Kasumi-1 (cell line): ENCODE data around the gene MICAL2.

Source experiments
- DNase-seq, 2 experiments: peaks; one replicate each; lab custom pipeline; 2025; lab: John Stamatoyannopoulos, UW

Gene MICAL2

DNA sequence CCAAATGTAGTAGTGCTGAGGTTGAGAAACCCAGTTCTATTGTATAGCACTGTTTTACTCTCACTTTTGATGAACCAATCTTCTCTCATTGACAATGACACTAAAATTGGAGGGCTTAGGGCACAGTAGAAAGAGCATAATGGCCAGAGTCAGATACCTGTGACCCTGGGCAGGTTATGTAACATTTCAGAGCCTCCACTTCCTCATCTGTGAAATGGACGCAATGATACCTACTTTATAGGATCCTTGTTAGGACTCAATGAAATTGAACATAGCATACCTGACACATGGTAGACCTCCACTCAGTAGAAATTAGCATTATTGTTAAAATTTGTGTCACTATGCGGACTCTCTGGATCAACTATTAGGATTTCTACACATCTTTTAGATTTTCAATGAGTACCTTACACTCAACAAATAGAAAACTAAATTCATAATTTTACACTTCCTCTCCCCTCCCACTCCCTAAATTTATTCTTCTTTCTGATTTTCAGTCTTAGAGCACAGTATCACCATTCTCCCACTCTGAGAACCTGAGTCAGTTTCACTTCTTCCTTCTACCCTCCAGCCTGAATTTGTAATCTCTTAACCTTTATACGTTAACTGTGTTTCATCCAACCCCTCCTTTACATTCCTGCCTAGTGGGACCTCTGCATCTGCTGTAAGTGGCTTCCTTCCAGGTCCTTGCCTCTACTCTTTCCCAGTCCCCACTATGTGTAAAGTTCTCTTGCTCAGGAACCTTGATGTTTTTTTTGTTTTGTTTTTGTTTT is 78.3 kb downstream of the MICAL2 start:
- no peak for DNase-seq

DNA sequence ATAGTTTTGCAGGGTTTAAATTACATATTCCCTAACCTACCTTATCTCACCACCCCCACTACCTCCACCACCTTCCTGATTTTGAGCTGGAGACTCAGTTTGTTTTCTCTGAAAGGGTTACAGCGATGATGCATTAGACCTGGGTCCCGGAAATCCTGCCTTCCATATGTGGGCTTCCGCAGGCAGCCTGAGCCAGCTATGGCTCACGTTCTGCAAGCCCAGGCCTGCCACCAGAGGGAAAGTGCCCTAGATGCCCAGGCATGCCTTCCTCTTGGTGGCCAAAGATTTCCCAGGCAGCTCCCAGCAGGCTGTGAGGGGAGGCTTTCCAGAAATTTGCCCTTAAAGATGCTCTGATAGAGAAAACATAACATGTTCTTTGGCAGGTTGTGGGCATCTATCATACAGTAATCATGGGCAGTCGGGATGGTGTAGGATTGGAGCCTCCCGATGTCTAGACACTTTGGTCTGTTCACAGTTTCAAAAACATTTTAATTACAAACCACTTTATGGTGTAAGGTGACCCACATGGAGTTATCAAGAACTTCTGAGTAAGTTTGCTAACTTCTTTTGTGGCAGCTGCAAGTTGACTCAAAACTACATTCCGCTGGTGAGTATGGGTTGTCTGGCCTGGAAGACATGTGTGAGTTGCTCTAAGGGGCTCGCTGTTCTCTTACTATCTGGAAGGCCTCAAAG is 79.3 kb downstream of the MICAL2 start:
- DNase-seq, result no peak

DNA sequence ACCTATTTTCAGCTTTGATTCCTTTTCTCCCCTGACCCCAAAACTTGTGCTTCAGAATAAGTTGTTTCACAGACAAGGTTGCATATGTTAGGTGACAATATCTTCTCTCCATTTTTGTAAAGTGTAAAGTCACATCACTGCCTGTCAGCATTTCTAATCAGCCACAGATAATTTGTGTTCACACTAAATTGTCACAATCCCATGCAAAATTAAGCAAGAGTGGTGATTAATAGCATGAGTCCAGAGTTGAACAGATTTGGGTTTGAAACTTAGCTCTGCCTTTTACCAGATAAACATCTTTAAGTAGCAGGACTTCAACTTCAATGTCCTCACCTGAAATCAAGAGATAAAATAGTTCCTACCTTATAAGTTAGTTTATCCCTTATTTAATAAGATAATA is 80.1 kb downstream of the MICAL2 start:
- DNase-seq, result no peak

DNA sequence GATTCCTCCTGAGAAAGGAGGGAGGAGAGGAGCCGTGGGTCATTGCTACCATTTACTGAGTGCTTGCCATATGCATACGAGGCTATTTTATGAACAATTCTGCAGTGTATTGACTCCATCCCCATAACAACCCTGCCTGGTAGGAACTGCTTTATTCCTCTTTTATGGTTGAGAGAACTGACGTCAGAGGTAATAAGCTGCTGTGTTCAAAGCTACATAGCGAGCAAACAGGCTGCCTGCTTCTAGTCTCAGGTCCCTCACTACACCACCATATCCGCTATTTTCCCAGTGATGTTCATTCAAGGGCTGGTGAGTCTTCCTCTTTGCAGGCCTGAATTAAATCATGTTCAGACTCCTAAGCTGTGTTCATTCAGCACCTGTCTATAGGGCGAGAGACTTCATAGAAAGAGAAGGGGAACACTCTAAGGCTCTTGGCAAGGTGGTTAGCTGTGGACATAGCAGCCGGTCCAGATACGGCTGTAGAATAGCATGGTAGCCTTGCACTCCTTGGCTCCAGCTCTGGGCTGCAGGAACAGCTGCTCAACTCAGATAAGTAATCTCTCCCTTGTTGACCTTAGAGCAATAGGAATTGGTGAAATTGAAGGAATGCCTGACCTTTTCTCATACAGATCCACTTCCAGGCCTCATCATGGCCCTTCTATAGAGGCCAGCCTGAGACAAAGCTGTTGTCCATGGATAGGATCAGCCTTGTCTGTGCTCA is 82.6 kb downstream of the MICAL2 start:
- no peak for DNase-seq

DNA sequence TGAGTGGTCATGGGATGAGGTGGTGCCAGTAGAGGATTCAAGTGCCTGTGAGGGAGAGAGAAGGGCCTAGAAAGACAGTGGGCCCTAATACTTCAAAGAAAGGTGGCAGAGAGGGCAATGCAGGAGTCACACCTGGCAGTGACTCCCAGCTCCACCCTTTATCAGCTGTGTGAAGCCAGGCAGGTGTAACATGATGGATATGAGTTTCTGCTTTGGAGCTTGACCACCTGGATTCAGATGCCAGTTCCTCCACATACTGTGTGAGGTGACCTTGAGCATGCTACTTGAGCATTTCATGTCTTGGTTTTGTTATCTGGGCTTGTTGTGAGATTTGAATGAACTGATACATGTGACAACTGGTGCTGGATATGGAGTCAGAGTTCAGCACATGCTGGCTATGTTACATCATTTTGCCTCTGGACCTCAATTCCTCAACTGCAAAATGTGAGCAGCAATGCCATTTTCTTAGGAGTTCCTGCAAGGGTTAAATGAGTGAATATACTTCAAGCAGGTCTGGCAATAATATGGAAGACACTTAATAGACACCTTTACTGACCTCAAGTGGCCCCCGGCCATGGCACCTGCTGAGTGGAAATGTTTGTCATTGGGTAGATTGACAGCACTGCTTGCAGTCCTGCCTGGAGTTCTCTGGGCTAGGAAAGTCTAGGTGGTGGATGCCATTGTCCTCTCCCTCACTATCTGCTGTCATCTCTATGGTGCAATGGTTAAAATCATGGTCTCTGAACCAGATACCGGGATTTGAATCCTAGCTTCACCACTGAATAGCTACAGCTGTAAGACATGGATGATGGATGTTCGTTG is 83.3 kb downstream of the MICAL2 start:
- DNase-seq, result no peak

DNA sequence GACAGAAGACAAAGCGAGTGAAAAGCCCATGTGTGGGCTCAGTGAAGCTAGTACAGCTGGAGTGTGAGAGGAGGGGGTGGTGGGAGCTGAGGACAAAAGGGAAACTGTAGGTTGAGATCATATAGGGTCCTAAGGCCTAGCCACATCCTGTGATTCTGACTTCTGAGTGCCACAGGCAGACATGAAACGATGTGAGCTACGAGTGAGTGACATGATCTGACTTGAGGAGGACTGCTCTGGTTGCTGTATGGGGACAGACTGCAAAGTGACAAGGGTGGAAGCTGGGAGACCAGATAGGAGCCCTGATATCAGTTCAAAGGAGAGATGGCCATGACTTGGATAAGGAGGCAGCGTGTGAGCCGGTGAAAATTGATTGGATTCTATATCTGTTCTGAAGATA is 85.4 kb downstream of the MICAL2 start:
- DNase-seq, result peak in 1 of 2 experiments; percentile 7

DNA sequence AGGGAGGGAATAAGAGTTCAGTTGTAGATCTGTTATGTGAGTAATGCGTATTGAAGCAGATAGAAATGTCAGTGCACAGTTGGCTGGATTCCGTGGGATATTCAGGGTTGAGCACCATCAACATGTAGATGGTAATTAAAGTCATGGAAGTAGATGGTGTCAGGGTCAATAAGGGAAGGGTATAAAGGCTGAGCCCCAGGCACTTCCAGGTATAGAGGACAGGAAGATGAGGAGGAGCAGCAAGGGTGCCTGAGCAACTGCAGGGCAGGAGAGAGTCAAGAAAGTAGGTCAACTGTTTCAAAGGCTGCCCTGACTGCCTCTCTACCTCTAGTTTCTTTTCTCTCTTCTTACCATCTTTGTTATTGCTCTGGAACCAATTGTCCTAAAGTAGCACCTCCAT is 85.9 kb downstream of the MICAL2 start:
- DNase-seq, result no peak

DNA sequence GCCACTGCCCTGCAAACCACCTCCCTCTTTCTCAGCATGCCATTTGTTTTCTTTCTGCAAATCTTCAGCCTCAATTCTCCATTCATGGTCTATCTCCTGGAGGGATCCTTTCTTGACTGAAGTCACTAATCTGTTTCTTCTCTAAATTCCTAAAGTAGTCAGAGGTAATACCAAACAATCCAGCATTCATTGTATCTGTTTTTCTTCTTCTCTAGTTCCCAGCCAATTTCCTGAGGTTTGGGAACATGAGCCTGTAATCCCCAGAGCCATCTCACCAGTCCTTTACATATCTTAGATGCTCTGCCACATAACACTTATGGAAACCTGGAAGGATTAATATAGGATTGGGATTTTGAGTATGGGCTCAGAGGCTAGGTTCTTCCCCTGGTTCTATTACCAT is 86.5 kb downstream of the MICAL2 start:
- DNase-seq, result no peak

DNA sequence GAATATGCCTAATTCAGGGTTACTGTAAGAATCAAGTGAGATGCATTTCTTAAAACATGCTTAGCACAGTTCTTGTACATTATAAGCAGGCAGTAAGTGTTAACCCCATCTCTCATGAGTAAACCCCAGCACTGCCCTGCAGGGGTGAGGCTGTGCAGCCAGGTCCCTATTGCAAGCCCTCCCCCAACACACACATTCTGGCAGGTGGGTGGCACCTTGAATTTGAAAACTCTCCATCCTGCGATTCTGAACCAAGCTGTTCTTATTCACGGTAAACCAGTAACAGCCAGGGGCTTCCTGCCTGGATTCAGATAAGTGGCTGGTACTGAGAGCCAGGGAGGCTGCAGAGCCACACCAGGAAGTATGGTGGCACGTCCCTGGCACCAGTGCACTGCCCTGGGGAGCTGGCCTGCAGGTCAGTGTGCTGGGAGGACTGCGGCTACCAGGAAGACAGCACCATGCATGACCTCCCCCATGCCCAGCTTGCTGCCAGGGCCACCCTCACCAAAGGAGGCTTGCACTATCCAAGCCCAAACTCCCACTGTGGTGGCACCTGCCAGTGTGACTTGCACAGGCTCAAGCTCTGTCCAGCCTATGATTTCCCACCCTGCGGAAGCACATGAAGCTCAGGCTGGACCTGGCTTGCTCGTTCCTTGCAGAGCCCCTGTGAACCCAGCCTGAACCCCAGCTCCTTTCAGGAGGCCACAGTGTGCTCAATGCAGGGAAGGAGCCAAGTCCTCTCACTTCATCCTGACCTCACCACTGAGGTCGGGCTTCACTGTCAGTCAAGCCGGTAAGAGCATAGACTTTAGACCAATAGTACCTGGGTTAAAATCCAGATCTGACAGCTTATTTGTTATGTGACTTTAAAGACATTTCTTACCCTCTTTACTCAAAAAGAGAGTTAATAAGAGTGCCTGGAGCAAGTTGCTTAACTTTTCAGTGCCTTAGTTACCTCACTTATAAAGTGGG is 88.1 kb downstream of the MICAL2 start:
- DNase-seq, result no peak

DNA sequence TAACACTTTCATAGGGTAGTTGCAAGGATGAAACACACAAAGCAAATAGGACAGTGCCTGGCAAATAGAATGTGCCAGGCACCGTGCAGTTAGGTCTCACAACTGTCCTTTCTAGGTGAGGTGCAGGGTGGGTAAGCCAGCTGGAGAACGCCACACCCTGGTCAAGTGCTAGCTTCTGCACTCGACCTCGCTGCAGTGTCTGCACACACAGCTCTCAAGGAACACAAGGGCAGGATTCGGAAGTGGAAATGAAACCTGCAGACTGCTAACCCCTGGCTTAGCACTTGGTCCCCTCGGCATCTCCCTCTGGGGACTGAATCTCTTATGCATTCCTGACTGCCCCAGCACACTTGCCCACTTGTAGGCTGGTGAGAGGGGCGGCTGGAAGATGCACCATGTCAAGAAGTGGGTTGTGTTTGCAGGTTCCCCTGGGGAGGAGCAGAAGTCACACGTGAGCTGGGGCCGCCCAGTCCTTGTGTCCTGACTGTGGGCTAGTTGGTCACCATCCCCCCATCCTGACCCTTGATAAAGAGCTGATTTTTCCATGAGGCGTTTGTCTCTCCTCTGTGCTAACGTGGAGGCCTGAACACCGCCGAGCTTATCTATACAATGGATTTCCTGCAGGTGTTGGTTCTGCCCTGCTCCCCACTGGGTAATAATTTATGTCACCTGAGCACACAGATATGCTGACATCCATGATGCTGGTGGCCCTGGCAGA is 89.0 kb downstream of the MICAL2 start:
- DNase-seq, result no peak

DNA sequence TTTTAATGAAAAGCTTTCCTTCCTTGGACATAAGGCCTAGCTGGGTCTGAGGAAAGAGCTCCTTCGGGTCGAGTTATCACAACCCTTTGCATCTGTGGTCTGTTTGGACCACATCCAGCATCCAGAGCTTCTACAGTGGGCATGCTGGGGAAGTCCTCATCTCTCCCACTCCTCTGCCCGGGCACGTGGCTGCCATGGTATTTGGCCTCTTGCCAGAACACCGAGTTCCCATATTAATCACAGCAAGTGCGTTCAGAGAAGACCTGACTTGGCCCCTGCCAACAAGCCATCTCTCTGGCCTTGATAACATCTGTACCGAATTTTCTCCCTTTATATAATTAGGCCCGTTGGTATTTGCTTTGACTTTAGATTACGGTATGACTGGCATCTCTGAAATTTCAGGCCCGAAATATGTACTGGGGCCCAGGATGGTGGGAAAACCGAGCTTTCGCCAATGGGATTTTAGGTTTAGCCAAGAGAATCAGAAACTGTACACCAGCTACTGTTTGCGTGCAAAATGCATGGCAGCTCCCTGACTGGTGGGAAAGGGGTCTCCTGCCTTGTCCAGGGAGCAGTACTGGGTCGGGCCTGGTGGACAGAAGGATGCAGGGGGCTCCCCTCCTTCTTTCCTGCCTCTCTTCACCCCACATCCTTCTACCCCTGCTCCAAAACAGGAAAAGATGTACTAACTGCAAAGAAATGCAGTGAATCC is 90.0 kb downstream of the MICAL2 start:
- DNase-seq, result no peak

DNA sequence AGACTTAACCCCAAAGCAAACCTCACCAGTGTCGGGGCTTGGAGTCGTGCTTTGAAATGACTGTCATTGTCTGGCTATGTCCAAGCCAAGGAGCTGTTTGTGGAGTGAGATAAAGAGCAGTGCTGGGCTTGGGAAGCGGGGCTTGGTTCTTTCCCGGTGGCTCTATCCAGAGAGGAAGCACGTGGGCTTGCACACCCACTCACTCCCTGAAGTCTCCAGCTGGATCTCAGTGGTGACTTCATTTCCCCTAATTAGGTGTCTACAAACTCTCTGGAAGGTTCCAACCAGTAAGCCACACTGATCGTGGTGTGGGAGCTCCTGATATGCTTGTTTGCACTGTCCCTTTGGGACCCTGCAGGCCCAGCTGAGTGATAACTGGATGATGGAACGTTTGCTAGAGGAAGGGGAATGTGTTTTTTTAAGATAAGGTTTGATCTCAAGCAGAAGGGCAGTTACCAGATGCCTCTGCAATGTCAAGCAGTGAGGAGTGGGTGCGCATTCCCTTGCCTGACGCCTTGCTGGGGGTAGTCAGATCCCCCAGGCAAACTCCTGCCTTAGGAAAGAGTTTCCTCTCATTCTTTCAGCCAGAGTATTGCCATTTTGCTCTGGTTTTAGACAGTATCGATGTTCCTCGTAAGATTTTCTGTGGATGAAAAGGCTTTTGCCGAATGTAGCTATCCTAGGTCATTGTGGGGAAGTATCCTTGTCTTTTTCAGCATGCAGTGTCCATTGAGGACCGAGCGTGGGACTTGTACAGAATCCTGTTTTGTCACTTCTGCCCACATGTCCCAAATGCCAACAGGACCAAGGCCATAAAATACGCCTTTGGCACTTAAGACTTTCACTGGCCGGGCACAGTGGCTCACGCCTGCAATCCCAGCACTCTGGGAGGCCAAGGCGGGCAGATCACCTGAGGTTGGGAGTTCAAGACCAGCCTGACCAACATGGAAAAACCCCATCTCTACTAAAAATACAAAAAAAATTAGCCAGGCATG is 90.9 kb downstream of the MICAL2 start:
- DNase-seq, result no peak

DNA sequence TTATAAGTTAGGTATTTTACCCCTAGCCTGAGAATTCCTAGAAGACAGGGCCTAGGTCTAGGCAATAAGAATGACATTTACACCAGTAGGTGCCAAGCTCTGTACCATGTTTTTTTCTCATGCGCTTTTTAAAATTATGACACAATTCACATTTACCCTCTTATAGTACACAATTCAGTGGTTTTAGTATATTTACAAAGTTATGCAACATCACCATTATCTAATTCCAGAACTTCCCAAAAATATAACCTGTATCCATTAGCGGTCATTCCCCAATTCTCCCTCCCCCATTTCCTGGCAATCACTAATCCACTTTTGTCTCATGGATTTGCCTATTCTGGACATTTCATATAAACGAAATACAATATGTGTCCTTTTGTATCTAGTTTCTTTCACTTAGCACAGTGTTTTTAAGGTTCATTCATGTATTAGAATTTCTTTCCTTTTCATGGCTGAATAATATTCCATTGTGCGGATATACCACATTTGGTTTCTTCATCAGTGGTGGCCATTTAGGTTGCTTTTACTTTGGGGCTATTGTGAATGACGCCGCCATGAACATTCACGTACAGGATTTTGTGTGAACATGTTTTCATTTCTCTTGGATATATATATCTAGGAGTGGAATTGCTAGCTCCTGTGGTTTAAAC is 92.4 kb downstream of the MICAL2 start:
- DNase-seq, result no peak

DNA sequence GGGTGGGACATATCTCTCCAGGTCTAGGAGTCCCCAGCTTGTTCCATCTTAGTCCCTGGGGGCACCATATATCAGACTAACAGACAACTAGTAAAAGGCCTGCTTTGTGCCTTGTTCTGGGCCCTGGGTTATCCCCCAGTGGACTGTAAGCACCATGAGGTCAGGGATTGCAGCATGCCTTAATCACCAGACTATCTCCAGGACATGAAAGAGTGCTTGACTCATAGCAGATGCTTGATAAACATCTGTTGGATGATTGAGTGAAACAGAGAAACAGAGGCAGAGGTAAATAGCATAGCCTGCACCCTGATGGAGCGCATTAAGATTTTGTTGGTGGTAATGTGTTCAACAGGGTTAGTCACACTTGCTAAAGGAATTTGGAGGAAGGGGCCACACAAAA is 94.1 kb downstream of the MICAL2 start:
- DNase-seq, result no peak

DNA sequence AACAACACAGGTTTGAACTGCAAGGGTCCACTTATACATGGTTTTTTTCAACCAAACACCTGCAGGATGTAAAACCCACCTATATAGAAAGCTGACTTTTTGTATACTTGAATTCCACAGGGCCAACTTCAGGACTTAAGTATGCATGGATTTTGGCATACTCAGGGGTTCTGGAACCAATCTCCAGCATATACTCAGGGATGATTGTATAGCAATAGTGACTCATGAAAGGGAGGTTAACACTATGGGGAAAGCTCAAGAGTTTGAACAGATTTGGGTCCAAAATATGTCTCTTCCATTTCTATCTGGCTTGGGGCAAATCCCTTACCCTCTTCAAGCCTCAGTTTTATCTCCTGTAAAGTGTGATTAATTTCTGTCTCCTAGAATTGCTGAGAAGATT is 94.9 kb downstream of the MICAL2 start:
- DNase-seq, result no peak

DNA sequence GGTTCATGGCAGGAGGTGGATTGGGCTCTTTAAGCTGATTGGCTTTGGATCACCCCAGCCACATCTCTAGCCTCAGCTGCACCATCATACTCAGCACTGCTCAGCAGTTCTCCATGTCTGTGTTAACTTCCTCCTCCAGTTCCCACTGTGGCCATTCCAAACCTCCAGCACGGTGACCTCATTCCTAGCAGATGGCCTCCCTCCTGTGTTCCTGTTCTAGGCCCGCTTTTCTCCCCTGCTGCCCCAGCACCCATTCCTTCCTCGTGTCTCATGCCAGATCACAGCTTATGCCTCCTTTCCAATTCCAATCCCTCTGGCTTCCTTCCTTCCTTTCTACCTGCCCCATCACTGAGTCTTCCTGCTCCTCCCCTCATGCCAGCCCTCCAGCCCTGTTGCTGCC is 96.1 kb downstream of the MICAL2 start:
- peak in 1 of 2 experiments; percentile 8 for DNase-seq

DNA sequence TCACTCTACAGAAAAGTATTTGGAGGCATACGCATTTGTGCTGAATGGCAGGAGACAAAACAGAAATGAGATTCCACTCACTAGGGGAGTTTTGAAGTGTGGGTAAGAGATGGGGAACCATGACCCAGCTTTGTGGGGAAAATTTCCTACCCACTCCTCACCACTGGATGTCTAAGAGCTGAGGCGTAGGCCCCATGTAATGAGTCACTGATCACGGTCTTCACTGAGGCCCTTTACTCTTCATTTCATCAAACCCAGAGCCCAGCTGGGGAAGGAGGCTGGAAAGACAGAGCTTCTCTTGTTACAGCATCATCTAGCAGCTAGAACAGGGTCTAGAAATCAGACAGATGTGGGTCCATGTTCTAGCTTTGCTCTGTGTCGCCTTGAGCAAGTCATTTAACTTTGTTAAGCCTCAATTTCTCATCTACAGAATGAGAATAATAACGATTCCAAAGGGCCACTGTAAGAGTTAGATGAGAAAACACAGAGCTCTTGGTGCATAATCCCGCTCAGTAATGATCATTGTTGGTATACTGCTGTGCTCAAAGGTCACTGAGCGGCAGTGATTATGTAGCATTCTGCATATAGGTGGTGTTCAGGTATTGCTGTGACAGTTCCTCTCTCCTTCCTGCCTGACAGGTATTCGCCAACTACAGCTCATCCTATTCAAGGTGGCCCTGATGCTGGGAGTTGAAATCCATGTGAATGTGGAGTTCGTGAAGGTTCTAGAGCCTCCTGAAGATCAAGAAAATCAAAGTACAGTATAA is 97.2 kb downstream of the MICAL2 start:
- DNase-seq, result no peak
